ENCODE measurements around the gene ACTG1. TPM values are rescaled to one million over a fixed set of nuclear protein-coding genes. Genes with fewer than 3 reads are reported as not detected.

The ACTG1 gene
- total RNA-seq, 2 experiments from 2014 or later = 2,707 to 2,894 TPM

DNA sequence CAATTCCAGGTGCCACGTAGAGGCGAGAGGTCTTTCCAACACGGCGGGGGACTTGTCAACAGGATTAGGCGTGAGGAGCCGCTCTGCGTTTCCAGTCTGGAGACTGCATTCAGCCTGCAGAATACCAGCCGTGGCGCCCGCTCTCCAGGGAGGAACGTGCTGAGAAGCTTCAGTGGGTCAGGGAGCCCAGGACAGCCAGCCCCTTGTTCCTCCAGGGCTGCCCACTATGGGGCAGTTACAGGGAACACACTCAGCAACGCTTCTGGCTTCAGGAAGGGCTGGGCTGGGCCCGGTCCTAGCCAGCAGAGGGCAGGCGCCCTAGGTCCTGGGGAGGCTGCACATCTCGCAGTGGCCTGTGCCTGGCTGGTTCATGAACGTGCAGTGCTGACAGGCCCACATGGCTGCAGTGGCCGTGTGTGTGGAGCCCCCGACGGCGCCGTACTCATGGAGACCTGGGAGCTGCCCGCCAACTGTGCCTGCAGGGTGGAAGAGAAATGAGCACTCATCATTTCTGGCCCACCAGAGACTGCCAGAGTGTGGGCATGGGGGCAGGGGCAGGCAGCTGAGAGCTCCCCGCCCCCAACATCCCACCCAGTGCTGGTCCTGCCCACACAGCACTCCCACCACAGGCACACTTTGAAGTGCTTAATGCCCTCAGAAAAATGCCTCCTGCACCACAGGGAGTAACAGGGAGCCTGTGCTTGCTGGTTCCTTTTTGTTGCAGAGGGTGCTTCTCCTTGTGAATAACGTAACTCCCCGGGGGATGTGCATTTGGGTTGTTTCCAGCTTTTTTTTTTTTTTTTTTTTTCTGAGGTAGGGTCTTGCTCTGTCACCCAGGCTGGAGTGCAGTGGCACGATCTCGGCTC is 46.6 kb upstream of the ACTG1 start:
- Histone ChIP-seq H3K9me2 (ENCODE audit: insufficient read depth, low read length) (no peaks in the 10 kb centered on the region), H3K27ac (ENCODE audit: low read depth, low read length, poor library complexity, severe bottlenecking) (no peak overlapping the region), H3K4me2 (ENCODE audit: low read length) (no peak overlapping the region), H3K4me3 (ENCODE audit: low read depth, low read length, poor library complexity, severe bottlenecking) (no peak overlapping the region), H3K4me1 (ENCODE audit: insufficient read depth, low read length, poor library complexity, severe bottlenecking) (peaks cover 12% of the 10 kb centered on the region), H3K79me2 (ENCODE audit: insufficient read depth, low read depth, low read length) (no peaks in the 10 kb centered on the region), H3K36me3 (ENCODE audit: insufficient read depth, low read length) (peaks cover 78% of the 10 kb centered on the region), H4K20me1 (ENCODE audit: insufficient read depth, low read length) (no peaks in the 10 kb centered on the region), H2AFZ (ENCODE audit: low read length) (no peak overlapping the region), H3K9me3 (ENCODE audit: low read length) (no peaks in the 10 kb centered on the region)
- DNase-seq (ENCODE audit: low spot score) = no peak
- intact Hi-C loops (cut with micrococcal nuclease; ENCODE audit: unreplicated experiment) = no loop called here
- TF ChIP-seq EZH2phosphoT487 (IDR thresholded peaks at IDR 0.05; ENCODE audit: borderline replicate concordance, low read depth, low read length) = no peak
- TF ChIP-seq, protein P1, sequence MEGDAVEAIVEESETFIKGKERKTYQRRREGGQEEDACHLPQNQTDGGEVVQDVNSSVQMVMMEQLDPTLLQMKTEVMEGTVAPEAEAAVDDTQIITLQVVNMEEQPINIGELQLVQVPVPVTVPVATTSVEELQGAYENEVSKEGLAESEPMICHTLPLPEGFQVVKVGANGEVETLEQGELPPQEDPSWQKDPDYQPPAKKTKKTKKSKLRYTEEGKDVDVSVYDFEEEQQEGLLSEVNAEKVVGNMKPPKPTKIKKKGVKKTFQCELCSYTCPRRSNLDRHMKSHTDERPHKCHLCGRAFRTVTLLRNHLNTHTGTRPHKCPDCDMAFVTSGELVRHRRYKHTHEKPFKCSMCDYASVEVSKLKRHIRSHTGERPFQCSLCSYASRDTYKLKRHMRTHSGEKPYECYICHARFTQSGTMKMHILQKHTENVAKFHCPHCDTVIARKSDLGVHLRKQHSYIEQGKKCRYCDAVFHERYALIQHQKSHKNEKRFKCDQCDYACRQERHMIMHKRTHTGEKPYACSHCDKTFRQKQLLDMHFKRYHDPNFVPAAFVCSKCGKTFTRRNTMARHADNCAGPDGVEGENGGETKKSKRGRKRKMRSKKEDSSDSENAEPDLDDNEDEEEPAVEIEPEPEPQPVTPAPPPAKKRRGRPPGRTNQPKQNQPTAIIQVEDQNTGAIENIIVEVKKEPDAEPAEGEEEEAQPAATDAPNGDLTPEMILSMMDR (conservative IDR thresholded peaks at IDR 0.05; ENCODE audit: low read length) = 0 out of 2 replicates have a peak, but pooled peaks have one; percentile 15
- BruUV-seq (replicated peaks) = no TSS peak
- ChIA-PET CTCF (ENCODE audit: unreplicated experiment) (interaction anchor here (0.6 kb wide), 1 partner anchor 45 kb away, joined by 3 read pairs; no protein-coding TSS in a partner anchor), POLR2A (interaction anchor here (0.8 kb wide), 1 partner anchor 26 kb away, joined by 7 read pairs; no protein-coding TSS in a partner anchor)

DNA sequence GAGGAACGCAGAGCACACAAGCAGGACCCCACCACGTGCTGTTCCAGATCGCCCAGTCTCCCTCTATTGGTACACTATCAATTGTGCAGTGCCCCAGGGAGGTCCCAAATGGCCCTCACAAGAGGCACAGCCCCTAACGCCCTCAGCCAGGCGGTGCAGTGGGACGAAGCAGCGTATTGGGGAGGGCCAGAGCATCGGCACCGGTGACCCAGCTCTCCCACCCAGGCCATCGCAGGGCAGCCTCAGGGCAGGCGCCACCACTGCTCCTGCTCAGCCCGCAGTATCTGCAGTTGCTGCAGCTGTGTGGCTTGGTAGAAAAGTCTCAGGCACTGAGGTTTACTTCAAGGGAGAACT is 45.5 kb upstream of the ACTG1 start:
- DNase-seq (ENCODE audit: low spot score) = no peak
- Histone ChIP-seq H3K9me2 (ENCODE audit: insufficient read depth, low read length) (no peaks in the 10 kb centered on the region), H3K36me3 (ENCODE audit: insufficient read depth, low read length) (peaks cover 68% of the 10 kb centered on the region), H3K27ac (ENCODE audit: low read depth, low read length, poor library complexity, severe bottlenecking) (no peak overlapping the region), H2AFZ (ENCODE audit: low read length) (no peak overlapping the region), H3K9me3 (ENCODE audit: low read length) (no peaks in the 10 kb centered on the region), H3K79me2 (ENCODE audit: insufficient read depth, low read depth, low read length) (no peaks in the 10 kb centered on the region), H4K20me1 (ENCODE audit: insufficient read depth, low read length) (no peaks in the 10 kb centered on the region), H3K4me2 (ENCODE audit: low read length) (no peak overlapping the region), H3K4me1 (ENCODE audit: insufficient read depth, low read length, poor library complexity, severe bottlenecking) (peaks cover 23% of the 10 kb centered on the region), H3K4me3 (ENCODE audit: low read depth, low read length, poor library complexity, severe bottlenecking) (no peak overlapping the region)
- TF ChIP-seq, protein P1 (conservative IDR thresholded peaks at IDR 0.05; ENCODE audit: low read length) = no peak
- TF ChIP-seq EZH2phosphoT487 (IDR thresholded peaks at IDR 0.05; ENCODE audit: borderline replicate concordance, low read depth, low read length) = no peak
- no TSS peak for BruUV-seq (replicated peaks)
- POLR2A ChIA-PET = no interaction called here
- intact Hi-C loops (cut with micrococcal nuclease; ENCODE audit: unreplicated experiment) = no loop called here
- CTCF ChIA-PET (ENCODE audit: unreplicated experiment) = no interaction called here
